GM21619 (cell line): Measurements from ENCODE around the gene FSD2.
A peak's percentile ranks its signal among the peaks of the same experiment; 100 is the strongest.
"Not testable (repeated sequence)": the region's sequence is repeated elsewhere in the genome, so short reads cannot be mapped to it uniquely, and the experiment has no call there.

Experiments
- ATAC-seq: cut with Tn5 transposase; IDR thresholded peaks from one replicate; pipeline ENCODE4 v1.9.1; 2021; ENCODE audit not compliant: unreplicated experiment

The FSD2 gene

DNA sequence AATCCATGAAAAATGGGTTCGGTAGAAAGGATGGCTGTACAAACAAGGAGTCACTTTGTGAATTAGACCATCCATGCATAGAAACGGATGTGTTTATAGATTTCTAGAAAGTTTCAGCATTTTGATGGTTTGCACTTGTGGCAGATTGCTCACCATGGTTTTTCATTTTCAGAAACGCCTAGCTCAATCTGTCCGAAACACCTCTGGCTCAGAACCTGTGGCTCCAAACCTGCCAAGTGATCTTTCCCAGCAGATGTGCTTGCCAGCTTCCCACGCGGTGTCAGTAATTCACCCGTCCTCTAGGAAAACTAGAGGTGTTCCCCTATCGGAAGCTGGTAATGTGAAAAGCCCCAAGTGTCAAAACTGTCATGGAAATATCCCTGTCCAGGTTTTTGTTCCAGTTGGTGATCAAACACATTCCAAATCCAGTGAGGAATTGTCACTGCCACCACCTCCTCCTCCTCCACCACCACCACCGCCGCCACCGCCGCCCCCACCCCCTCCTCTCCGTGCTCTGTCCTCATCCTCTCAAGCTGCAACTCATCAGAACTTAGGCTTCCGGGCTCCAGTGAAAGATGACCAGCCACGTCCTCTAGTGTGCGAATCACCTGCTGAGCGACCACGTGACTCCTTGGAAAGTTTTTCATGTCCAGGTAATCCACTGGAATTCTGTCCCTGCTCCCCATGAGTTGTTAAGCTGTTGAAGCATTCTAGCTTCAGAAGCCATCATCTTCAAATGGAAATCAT is 24.7 kb upstream of the FSD2 start:
- ATAC-seq: no peak

DNA sequence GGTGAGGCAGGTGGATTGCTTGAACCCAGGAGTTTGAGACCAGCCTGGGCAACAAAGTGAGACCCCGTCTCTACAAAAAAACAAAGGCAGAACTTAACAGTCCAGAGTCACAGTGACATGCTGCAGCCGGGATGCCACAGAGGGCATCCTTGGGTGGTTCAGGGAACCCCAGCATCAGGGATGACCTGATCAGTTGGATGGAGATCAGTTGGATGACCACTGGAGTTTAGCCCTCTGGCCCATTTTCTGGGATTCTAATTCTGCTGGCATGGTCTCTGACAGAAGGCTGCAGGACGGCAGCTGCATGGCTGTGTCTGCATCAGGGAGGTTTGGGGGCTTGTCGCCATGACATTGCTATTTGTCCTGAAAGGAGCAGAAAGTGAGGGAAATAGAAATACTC is 23.4 kb upstream of the FSD2 start:
- ATAC-seq: no peak

DNA sequence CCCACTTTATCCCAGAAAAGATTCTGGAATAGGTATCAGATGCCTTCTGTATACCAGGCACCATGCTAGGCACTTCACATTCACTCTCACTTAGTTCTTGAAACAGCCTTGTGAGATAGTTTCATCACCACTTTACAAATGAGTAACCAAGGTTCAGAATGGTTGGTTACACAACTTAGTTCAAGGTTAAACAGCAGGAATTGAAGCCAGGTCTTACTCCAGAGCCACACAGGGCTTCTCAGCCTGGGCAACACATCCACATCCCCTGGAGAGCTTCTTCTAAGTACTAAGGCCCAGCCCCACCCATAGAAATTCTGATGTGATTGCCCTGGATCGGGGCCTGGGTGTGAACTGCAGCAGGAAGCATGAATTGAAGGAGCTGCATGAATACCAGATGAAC is 22.2 kb upstream of the FSD2 start:
- ATAC-seq: no peak

DNA sequence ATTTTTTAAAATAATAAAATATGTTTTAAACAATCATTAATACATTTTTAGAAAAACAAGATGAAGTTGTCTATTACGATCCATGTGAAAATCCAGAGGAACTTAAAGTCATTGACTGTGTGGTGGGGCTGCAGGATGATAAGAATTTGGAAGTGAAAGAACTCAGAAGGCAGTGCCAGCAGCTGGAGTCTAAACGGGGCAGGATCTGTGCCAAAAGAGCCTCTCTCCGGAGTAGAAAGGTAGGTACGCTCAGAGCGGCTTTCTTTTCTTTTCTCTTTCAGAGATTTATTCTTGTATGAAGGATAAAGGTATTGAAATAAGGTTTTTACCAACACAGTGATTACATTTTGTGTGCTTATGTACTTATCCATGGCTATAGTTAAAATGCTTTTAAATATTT is 17.2 kb upstream of the FSD2 start:
- ATAC-seq: no peak

DNA sequence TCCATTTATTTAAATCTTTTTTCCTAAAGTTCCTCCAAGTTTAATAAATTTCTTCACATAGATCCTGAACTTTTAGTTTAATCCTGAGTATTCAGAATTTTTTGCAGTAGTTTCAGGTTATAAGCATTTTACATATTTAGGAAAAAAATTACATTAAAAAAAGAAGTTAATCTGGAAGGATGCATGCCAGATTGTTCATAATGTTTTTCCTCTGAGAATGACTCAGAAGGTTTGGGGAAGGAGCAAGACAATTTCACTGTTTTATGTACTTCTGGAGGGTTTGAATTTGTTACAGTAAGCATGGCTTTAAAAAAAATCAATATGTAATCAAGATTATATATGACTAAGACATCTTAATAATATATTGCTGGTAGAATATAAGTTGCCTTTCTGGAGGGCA is 16.0 kb upstream of the FSD2 start:
- ATAC-seq: not testable (repeated sequence)

DNA sequence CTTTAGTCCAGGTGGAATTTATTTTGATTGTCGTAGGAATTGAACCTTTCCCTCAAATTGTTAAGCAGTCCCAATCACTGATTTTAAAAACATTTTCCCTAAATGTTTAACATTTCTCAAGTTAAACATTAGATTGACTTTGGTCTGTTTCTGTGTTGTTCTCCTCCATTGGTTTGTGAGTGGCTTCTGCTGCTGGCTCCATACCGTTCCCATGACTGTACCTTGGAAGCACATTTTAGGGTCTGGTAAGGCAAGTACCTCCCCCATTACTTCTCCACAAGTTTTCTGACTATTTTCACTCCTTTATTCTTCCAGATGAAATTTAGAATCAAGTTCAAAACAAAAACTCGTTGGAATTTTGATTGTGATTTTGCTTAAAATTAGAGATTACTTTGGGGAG is 15.5 kb upstream of the FSD2 start:
- not testable (repeated sequence) for ATAC-seq

DNA sequence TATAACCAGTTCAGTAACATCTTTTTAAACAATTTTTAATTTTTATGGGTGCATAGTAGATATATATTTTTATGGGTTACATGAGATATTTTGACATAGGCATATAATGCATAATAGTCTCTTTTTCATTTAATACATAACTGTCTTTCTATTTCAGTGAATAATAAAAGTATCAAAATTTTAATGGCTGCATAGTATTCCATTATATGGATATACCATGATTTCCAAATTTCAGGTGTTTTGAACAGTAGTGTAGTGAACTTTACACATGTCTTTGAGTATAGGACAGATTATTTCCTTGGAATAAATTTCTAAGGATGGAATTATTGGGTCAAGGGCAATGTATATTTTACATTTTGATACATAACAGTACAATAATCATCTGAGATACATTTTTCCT is 14.3 kb upstream of the FSD2 start:
- ATAC-seq: no peak

DNA sequence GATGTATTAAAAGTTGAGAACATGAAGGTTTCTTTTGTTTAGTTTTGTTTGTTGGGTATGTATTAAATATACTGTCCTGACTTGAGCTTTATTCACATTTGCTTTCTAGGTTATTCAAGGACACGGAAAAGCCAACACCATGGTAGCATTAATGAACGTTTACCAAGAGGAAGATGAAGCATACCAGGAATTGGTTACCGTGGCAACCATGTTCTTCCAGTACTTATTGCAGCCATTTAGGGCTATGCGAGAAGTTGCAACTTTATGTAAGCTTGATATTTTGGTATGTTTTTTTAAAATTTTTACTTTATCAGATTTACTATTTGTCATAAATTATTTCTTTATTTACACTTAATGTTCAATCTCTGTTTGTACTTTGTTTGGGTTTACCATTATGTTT is 7.1 kb upstream of the FSD2 start:
- ATAC-seq: no peak

DNA sequence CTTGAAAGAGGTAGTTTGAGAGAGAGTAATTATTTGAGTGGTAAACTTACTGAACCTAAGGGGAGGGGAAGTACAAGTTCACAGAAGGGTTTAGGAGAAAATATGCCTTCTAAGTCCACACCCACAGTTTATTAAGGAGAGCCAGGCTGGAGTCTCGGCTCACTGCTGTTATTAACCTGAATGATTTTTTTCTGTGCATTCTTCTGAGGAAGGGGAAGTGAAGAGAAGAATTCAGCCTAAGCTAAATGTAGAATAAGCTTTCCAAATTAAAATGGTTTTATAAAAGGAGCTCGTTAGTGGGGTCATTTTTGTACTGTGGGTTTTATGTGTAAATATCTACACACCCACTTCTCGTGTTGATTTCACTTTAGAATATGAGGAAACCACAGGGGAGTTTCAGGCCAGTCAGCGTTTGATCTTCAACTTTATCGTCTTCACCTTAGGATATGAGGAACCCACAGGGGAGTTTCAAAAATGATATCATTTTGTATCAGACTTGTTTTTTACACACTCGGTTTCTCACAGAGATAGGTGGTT is 5.1 kb upstream of the FSD2 start:
- ATAC-seq: no peak

DNA sequence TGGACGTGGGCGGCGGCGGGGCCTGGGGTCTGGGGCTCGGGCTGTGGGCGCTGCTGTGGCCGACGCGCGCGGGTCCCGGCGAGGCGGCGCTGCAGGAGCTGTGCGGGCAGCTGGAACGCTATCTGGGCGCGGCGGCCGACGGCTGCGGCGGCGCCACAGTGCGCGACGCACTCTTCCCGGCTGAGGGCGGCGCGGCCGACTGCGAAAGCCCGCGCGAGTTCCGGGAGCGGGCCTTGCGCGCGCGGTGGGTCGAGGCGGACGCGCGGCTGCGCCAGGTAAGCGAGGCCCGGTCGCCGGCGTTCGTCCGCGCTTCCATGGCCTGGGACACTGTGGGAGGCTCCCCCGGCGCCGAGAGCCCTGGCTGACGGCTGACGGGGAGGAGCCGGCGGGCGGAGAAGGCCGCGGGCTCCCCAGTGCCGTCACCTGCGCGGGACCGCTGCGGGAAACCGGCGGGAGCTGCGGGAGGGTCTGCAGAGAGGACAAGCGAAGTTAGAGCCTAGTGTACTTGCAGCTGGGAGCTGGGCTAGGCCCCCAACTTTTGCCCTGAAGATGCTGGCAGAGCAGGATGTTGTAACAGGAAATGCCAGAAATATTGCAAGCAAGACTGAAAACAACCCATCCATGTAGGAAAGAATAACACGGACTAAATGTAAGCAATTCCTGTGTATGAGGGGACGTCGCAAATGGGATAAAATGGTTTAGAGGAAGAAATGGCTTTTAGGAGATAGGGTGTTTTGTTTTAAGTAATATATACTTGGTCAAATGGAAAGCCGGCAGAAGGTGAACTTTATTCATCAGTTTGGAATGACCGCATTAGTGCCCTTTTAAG is 4.4 kb upstream of the FSD2 start:
- ATAC-seq: peak; percentile 13

DNA sequence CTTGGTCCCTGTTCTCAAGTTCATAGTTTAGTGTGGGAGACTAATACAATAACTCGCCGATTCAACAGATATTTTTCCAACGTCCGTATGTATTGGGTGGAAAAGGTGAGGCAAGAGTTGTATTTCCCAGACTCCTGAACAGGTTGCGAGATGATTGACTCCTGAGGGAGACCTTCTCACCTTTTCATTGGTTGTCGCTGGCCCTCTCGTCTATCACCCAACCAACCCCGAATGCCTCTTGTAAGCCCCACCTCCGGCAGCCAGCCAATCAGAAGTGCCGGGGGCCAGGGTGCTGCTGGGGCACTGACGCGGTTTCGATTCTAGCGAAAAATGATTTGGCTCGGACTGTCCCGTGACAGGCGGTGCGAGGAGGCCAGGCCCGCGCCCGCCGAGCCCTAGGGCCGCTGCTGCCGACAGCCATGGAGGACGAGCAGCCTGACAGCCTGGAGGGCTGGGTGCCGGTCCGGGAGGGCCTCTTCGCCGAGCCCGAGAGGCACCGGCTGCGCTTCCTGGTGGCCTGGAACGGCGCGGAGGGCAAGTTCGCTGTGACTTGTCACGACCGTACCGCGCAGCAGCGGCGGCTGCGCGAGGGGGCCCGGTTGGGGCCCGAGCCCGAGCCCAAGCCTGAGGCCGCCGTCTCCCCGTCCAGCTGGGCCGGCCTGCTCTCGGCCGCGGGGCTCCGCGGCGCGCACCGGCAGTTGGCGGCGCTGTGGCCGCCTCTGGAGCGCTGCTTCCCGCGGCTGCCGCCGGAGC is 3.6 kb upstream of the FSD2 start, which contains the start of gene WHAMM:
WHAMM (plus strand) TSS at position 321 of the 753 bp plus-strand sequence; CDS start at position 420, 99 bp downstream.
- ATAC-seq: peak; percentile 77

DNA sequence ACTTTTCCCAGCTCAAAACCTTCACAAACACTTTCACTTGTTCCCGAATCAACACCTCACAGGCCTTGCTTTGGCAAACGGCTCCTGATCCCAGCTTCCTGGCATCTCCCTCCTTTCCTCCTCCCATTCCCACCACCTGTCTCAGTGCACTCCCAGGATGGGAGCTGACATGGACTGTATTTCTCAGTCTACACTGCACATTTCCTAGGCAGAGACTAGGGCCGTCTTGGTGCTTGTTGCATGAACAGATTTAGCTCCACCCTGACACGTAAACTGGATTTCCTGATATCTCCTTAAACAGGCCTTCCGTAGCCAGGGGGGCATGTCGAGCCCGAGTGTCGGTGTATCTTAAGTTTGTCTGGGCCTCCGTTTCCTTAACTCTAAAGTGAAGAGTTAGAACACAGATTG is 2.8 kb upstream of the FSD2 start:
- no peak for ATAC-seq

DNA sequence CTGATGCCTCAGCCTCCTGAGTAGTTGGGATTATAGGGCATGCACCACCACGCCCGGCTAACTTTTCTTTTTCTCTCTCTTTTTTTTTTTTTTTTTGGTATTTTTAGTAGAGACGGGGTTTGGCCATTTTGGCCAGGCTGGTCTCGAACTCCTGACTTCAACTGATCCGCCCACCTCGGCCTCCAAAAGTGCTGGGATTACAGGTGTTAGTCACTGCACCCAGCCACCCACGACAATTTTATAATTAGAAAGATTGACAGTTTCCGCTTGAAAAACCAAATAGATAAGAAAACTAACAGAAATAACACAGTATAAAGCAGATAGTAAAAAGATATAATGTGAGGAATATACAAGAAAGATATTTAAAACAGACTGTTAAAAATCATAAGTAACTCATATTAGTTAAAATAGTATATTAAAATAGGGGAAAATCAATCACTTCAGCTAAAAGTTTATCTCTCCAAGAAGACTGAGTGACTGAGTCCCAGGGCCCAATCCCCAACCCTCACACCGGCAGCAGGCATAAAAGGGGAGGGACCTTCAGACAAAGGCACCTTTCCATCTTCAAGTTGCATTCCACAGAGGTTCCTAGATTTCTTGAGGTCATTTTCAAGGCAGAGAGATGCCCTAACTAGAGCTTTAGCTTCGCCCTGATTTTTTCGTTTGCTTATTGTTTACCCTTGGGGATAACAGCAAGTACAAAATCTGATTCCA is 2.2 kb upstream of the FSD2 start:
- ATAC-seq: no peak

DNA sequence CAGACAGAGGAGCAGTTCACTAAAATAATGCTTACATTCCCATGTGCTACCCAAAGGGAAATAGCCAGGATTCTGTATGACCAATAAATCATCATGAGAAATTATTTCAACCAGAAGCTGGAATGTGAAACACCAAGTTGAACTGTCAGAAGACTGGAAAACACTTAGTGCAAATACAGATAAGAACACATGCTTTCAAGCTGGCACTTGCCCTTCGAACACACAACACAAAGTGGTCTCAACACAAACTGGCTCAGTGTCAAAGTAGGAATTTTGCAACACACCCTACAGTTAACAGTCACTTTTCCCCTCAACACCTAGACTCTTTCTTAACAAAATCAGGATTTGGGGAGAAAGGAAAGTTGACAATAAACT is 1.3 kb downstream of the FSD2 start:
- no peak for ATAC-seq

DNA sequence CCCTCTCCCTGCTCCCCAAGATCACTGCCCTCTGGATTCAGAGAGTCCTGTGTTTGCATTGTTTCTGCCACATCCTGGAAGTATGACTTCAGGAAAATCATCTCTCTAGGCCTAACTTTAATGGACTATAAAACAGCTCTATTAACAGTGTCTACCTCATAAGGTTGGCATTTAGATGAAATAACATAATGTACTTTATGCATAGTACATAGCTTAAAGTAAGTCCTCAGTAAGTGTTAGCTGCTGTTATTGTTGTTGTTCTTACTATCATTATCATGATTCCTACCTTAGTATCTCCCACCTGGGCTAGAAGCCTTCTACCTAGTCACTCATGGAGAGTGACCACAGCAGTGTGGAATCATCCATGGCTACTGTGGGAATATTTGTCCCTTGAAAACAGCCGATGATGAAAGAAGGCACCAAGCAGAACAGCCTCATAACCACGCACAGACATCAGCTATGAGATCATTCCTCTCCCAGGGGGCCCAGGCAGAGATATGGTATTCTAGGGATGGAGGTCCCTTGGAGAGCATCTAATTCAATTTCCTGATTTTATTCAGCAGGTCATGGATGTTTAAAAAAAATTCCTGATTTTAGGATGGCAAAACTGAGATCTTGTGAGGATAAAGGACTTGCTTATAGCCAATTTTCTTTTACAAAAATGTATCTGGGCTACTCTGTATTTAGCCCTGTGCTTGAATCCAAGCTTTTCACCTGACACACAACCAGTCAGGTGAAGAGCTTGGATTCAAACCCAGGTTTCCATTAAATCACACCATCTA is 1.9 kb downstream of the FSD2 start:
- ATAC-seq: no peak

DNA sequence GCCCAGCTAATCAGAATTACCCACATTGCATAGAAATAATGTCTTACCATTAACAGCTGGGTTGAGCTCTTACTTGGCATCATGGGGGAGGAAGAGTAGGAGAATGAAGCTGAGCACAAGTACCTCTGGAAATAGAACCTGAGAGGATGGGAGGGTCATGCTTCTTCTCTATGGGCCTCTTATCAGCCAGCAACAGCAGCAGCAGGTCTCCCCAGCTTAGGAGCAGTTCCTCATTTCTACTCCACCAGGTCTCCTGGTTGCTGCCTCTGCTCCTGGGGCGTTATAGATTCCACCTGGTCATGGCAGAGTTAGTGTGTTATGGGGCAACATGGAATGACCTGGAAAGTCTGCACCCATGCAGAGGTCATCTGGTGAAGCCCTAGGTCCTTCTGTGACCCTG is 3.4 kb downstream of the FSD2 start:
- no peak for ATAC-seq

DNA sequence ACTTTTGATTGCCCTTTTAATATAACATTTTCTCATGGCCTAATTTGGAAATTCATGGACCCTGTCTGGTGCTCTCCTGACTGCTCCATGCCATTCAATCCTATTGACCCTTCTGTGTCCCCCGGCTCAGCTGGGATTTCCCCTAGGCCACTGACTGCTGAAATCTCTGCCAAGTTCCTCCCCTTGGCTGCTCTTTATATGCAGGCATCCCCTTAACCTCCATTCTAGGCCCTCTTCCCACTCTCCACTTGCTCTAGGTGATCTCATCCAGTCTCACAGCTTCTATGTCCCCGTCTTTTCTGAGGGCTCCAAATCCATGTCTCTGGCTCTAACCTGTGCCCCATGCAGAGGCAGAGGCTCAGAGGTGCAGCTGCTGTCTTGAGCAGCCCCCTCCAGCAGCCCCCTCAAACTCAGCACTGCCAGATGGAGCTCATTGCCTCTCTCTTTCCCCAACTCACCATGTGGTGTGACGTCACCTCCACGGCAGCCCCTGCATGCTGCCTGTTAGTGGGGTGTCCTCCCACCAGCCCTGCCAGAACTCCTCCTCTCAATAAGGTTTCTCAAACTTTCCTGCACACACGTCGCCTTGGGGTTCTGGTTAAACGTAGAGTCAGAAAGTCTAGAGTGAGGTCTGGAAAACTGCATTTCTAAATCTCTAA is 6.6 kb downstream of the FSD2 start:
- ATAC-seq: no peak

DNA sequence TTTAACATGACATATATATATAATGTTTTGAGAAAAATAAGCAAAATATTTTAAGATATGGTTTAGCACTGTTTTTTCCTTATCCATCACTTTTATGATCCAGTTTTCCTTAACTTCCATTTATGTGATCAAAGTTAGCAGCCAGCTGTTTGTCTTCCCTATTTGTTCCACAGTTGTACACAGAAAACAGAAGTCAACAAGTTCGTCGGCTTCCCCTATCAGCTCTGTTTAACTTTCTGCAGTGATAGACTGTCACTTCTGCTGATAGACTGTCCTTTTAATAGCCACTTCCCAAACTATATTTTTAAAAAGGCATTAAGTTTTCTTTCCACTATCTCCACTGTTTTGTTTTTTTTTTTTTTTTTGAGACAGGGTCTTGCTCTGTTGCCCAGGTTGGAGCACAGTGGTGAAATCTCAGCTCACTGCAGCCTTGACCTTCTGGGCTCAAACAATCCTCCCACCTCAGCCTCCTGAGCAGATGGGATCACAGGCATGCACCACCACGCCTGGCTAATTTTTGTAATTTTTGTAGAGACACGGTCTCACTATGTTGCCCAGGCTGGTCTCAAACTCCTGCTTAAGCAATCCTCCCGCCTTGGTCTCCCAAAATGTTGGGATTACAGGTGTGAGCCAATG is 7.2 kb downstream of the FSD2 start:
- no peak for ATAC-seq

DNA sequence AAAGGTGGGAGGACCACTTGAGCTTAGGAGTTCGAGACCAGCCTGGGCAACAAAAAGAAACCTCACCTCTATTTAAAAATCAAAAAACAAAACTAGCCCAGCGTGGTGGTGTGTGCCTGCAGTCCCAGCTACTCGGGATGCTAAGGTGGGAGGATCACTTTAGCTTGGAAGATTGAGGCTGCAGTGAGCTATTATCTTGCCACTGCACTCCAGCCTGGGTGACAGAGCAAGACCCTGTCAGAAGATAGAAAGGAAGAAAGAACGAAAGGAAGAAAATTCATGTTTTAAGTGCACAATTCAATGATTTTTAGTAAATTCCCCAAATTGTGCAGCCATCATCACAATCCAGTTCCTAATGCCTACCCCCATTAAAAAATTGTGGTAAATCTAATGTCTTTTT is 7.8 kb downstream of the FSD2 start:
- no peak for ATAC-seq
